ENCODE measurements around the gene CERS5.

- TF ChIP-seq JUND (IDR thresholded peaks at IDR 0.05) (no peak), EZH2phosphoT487 (IDR thresholded peaks at IDR 0.05; ENCODE audit: borderline replicate concordance, low read depth) (no peak), POLR2AphosphoS5 (IDR thresholded peaks at IDR 0.05; ENCODE audit: low read depth, low read length) (no peak), FOXM1 (IDR thresholded peaks at IDR 0.05; ENCODE audit: low read depth) (no peak), ELF1 (IDR thresholded peaks at IDR 0.05) (no peak), SMC3 (IDR thresholded peaks at IDR 0.05; ENCODE audit: low read depth, low read length) (no peak; the same call in 1 of the 2 replicates), TCF12 (IDR thresholded peaks at IDR 0.05) (no peak), EP300 (IDR thresholded peaks at IDR 0.05; ENCODE audit: borderline replicate concordance in 1 of 2, low read depth in 1 of 2, low read length in 1 of 2) (no peak)
- TF ChIP-seq, protein P1, sequence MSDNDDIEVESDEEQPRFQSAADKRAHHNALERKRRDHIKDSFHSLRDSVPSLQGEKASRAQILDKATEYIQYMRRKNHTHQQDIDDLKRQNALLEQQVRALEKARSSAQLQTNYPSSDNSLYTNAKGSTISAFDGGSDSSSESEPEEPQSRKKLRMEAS (IDR thresholded peaks at IDR 0.05; ENCODE audit: low read depth) = no peak
- TF ChIP-seq, protein P2, sequence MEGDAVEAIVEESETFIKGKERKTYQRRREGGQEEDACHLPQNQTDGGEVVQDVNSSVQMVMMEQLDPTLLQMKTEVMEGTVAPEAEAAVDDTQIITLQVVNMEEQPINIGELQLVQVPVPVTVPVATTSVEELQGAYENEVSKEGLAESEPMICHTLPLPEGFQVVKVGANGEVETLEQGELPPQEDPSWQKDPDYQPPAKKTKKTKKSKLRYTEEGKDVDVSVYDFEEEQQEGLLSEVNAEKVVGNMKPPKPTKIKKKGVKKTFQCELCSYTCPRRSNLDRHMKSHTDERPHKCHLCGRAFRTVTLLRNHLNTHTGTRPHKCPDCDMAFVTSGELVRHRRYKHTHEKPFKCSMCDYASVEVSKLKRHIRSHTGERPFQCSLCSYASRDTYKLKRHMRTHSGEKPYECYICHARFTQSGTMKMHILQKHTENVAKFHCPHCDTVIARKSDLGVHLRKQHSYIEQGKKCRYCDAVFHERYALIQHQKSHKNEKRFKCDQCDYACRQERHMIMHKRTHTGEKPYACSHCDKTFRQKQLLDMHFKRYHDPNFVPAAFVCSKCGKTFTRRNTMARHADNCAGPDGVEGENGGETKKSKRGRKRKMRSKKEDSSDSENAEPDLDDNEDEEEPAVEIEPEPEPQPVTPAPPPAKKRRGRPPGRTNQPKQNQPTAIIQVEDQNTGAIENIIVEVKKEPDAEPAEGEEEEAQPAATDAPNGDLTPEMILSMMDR (IDR thresholded peaks at IDR 0.05) = no peak
- TF ChIP-seq, protein P3, sequence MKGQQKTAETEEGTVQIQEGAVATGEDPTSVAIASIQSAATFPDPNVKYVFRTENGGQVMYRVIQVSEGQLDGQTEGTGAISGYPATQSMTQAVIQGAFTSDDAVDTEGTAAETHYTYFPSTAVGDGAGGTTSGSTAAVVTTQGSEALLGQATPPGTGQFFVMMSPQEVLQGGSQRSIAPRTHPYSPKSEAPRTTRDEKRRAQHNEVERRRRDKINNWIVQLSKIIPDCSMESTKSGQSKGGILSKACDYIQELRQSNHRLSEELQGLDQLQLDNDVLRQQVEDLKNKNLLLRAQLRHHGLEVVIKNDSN (IDR thresholded peaks at IDR 0.05; ENCODE audit: borderline replicate concordance, low read depth) = no peak
- TF ChIP-seq, protein P4, sequence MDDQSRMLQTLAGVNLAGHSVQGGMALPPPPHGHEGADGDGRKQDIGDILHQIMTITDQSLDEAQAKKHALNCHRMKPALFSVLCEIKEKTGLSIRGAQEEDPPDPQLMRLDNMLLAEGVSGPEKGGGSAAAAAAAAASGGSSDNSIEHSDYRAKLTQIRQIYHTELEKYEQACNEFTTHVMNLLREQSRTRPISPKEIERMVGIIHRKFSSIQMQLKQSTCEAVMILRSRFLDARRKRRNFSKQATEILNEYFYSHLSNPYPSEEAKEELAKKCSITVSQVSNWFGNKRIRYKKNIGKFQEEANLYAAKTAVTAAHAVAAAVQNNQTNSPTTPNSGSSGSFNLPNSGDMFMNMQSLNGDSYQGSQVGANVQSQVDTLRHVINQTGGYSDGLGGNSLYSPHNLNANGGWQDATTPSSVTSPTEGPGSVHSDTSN (IDR thresholded peaks at IDR 0.05) = no peak
- TF ChIP-seq, protein P5, sequence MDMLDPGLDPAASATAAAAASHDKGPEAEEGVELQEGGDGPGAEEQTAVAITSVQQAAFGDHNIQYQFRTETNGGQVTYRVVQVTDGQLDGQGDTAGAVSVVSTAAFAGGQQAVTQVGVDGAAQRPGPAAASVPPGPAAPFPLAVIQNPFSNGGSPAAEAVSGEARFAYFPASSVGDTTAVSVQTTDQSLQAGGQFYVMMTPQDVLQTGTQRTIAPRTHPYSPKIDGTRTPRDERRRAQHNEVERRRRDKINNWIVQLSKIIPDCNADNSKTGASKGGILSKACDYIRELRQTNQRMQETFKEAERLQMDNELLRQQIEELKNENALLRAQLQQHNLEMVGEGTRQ (IDR thresholded peaks at IDR 0.05; ENCODE audit: borderline replicate concordance, low read depth, low read length) = no peak
These were observed 55.8 kb downstream of the CERS5 start for GRCh38 chr12:50111395-50111692.
